Measurements from ENCODE around the gene PLCB1.

Gene PLCB1

GRCh38 chr20:8143474-8143873, 11.4 kb downstream of the PLCB1 start:
- Mint-ChIP-seq H3K9me3 (no peaks in the 10 kb centered on the region), H3K4me1 (no peaks in the 10 kb centered on the region), H3K4me3 (no peak overlapping the region), H3K36me3 (no peaks in the 10 kb centered on the region), H3K27me3 (peaks cover 5% of the 10 kb centered on the region), H3K27ac (no peak overlapping the region)
- ATAC-seq (ENCODE audit: low read depth), result no peak
- DNase-seq (ENCODE audit: low spot score in 2 of 2), result no peak

DNA sequence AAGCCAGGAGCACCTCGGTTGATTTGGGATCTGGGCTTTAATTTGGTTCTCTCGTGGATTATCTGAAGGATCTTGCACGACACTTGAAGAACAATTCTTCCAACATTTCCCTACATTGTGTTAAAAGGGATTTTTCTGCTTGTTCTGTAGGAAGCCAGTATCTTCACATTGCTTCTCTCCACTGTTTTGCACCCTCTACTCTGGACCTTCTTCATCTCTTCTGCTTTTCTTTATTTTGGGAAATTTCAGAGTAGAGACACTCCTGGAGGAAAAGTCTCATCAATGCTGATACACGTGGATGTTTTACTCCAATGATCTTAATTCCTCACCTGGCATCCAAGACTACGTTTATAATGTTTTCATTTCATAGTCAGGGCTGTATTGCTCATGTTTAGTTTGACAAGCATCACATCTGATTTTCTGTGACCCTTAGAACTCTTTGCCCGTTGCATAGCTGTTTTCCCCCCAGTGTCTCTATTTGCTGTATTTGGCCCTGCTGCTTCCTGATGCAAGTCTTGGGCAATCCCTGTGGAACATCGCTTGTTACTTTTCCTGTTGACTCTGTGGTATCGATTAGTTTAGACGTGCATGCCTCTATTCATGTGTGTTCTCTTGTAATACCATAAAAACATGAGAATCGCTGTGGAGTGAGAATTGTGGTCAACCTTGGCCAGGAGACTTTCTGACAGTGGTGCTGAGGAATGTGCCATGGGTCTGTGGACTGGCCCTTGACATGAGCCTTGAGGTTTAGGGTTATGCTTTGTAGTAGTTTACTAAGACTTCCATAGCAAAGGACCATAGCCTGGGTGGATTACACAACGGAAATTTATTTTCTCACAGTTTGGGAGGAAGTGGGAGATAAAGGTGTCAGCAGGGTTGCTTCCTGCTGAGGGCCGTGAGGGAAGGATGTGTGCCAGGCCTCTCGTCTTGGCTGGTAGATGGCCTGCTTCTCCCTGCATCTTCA, 12.5 kb downstream of the PLCB1 start:
- Mint-ChIP-seq H3K9me3 (no peaks in the 10 kb centered on the region), H3K4me3 (no peak overlapping the region), H3K4me1 (no peaks in the 10 kb centered on the region), H3K27ac (no peak overlapping the region), H3K36me3 (no peaks in the 10 kb centered on the region), H3K27me3 (peaks cover 7% of the 10 kb centered on the region)
- no peak for DNase-seq (ENCODE audit: low spot score in 2 of 2)
- ATAC-seq (ENCODE audit: low read depth), result no peak

GRCh38 chr20:8145246-8146168, 13.4 kb downstream of the PLCB1 start:
- Mint-ChIP-seq H3K4me1 (no peaks in the 10 kb centered on the region), H3K9me3 (no peaks in the 10 kb centered on the region), H3K36me3 (no peaks in the 10 kb centered on the region), H3K4me3 (no peak overlapping the region), H3K27me3 (peaks cover 7% of the 10 kb centered on the region), H3K27ac (no peak overlapping the region)
- ATAC-seq (ENCODE audit: low read depth) (no peak), DNase-seq (ENCODE audit: low spot score in 2 of 2) (no peak)

- ATAC-seq (ENCODE audit: low read depth) (no peak), DNase-seq (ENCODE audit: low spot score in 2 of 2) (no peak)
- H3K4me3 Mint-ChIP-seq, result no peak overlapping the region
Measured at GRCh38 chr20:8147476-8147875, 15.4 kb downstream of the PLCB1 start.

DNA sequence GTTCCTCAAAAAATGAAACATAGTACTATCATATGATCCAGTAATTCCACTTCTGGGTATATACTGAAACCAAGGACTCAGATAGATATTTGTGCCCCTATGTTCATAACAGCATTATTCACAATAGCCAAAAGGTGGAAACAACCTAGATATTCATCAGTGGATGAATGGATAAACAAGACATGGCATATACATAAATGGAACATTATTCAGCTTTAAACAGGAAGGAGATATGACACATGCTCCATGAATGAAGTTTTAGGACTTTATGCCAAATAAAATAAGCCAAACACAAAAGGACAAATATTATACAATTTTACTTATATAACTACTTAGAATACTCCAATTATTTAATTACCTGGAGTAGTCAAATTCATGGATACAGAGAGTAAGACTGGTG, 16.4 kb downstream of the PLCB1 start:
- Mint-ChIP-seq H3K4me1 (no peaks in the 10 kb centered on the region), H3K4me3 (no peak overlapping the region), H3K27me3 (peaks cover 6% of the 10 kb centered on the region), H3K36me3 (no peaks in the 10 kb centered on the region), H3K27ac (no peak overlapping the region), H3K9me3 (no peaks in the 10 kb centered on the region)
- ATAC-seq (ENCODE audit: low read depth) (no peak), DNase-seq (ENCODE audit: low spot score in 2 of 2) (no peak)

More at GRCh38 chr20:8147476-8147875, 15.4 kb downstream of the PLCB1 start:
- Mint-ChIP-seq H3K4me1 (no peaks in the 10 kb centered on the region), H3K36me3 (no peaks in the 10 kb centered on the region), H3K27me3 (peaks cover 7% of the 10 kb centered on the region), H3K9me3 (no peaks in the 10 kb centered on the region), H3K27ac (no peak overlapping the region)

DNA sequence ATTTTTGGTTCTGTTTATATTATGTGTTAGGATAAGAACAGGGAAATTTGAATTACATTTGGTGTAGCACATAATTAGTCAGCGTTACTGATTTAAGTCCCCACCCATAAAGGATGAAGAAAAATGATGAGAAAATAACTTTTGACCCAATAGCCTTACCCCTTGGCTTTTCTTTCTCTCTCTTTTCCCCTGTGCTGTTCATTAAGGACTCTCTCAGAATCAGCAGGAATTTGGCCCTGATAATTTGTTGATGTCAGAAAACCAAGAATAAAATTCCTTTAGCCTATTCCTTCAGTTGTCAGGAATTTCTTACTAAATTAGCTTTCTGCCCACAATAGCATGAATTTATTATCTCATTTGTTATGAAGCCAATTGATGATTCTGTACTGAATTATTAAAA, 18.5 kb downstream of the PLCB1 start:
- H3K27me3 Mint-ChIP-seq, result peaks cover 5% of the 10 kb centered on the region
- ATAC-seq (ENCODE audit: low read depth) (no peak), DNase-seq (ENCODE audit: low spot score in 2 of 2) (no peak)
- H3K27ac Mint-ChIP-seq, result no peak overlapping the region
- H3K4me3 Mint-ChIP-seq, result no peak overlapping the region
- no peaks in the 10 kb centered on the region for H3K4me1 Mint-ChIP-seq
- no peaks in the 10 kb centered on the region for H3K36me3 Mint-ChIP-seq
- H3K9me3 Mint-ChIP-seq, result no peaks in the 10 kb centered on the region

- Mint-ChIP-seq H3K27me3 (peaks cover 5% of the 10 kb centered on the region), H3K4me3 (no peak overlapping the region), H3K36me3 (no peaks in the 10 kb centered on the region), H3K27ac (no peak overlapping the region), H3K9me3 (no peaks in the 10 kb centered on the region), H3K4me1 (no peaks in the 10 kb centered on the region)
- DNase-seq (ENCODE audit: low spot score in 2 of 2), result no peak
- no peak for ATAC-seq (ENCODE audit: low read depth)
Measured at GRCh38 chr20:8151372-8151771, 19.3 kb downstream of the PLCB1 start.

GRCh38 chr20:8152183-8152582, 20.1 kb downstream of the PLCB1 start:
- Mint-ChIP-seq H3K4me1 (no peaks in the 10 kb centered on the region), H3K27ac (no peak overlapping the region), H3K27me3 (peaks cover 8% of the 10 kb centered on the region), H3K36me3 (no peaks in the 10 kb centered on the region), H3K9me3 (no peaks in the 10 kb centered on the region), H3K4me3 (no peak overlapping the region)
- no peak for DNase-seq (ENCODE audit: low spot score in 2 of 2)
- no peak for ATAC-seq (ENCODE audit: low read depth)

- Mint-ChIP-seq H3K27me3 (peaks cover 5% of the 10 kb centered on the region), H3K27ac (no peak overlapping the region), H3K36me3 (no peaks in the 10 kb centered on the region), H3K4me1 (no peaks in the 10 kb centered on the region), H3K9me3 (no peaks in the 10 kb centered on the region), H3K4me3 (no peak overlapping the region)
- DNase-seq (ENCODE audit: low spot score in 2 of 2) (no peak), ATAC-seq (ENCODE audit: low read depth) (no peak)
Measured at GRCh38 chr20:8152847-8153246, 20.8 kb downstream of the PLCB1 start.

DNA sequence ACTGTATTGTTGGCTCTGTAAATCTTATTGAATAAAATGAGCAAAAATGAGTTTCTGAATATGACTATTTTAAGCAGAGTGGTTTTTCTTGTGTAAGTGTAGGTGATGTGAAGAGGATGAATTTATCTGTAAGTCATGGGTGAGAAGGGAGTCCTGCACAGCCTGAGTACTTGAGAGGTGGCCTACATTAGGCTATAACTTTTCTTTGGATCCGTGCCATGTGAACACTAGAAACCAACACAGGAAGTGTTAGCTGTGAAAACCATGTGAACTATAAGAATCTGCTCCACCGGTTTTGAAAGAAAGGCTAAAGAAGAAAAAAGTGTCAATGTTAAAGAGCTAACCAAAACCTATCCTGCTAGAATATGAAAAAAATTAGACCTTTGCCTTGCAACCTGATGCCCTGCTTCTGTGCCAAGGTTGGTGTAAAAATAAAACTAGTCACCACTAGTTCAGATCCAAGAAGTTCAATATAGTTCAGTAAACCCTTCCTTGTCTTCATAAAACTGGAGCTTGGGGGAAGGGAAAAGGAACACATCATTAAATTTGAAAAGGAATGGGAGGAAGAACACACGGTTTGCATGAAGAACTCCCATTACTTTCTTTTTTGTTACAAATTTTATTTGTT, 21.3 kb downstream of the PLCB1 start:
- H3K4me1 Mint-ChIP-seq, result no peaks in the 10 kb centered on the region
- H3K27me3 Mint-ChIP-seq, result peaks cover 6% of the 10 kb centered on the region
- no peaks in the 10 kb centered on the region for H3K36me3 Mint-ChIP-seq
- no peaks in the 10 kb centered on the region for H3K9me3 Mint-ChIP-seq
- no peak overlapping the region for H3K4me3 Mint-ChIP-seq
- DNase-seq (ENCODE audit: low spot score in 2 of 2) (no peak), ATAC-seq (ENCODE audit: low read depth) (no peak)
- H3K27ac Mint-ChIP-seq, result no peak overlapping the region

- Mint-ChIP-seq H3K4me3 (no peak overlapping the region), H3K27ac (no peak overlapping the region), H3K9me3 (no peaks in the 10 kb centered on the region), H3K27me3 (peaks cover 5% of the 10 kb centered on the region), H3K36me3 (no peaks in the 10 kb centered on the region), H3K4me1 (no peaks in the 10 kb centered on the region)
- no peak for DNase-seq (ENCODE audit: low spot score in 2 of 2)
- ATAC-seq (ENCODE audit: low read depth), result no peak
Measured at GRCh38 chr20:8154638-8155037, 22.6 kb downstream of the PLCB1 start.

GRCh38 chr20:8155229-8155628, 23.2 kb downstream of the PLCB1 start:
- peaks cover 3% of the 10 kb centered on the region for H3K9me3 Mint-ChIP-seq
- H3K27ac Mint-ChIP-seq, result no peak overlapping the region
- ATAC-seq (ENCODE audit: low read depth), result no peak
- peaks cover 4% of the 10 kb centered on the region for H3K36me3 Mint-ChIP-seq
- DNase-seq (ENCODE audit: low spot score in 2 of 2), result no peak
- no peak overlapping the region for H3K4me3 Mint-ChIP-seq
- peaks cover 8% of the 10 kb centered on the region for H3K27me3 Mint-ChIP-seq
- no peaks in the 10 kb centered on the region for H3K4me1 Mint-ChIP-seq

DNA sequence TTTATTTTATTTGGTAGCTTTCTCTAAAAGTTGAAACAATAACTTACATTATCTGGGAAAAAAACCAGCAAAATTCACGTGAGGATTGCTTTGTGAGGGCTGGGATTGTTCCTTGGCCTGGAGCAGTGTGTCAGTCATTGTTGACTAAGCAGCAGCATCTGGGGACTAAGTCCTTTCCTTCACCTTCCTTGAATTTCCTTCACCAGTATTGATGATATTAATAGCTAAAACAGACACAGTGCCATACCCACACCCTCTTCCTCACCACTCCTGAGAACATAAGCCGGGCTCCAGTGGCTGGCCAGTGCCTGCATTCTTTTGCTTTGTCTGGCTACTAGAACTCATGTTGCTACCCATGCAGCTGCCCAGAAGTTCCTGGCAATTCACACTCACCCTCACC, 23.7 kb downstream of the PLCB1 start:
- Mint-ChIP-seq H3K36me3 (peaks cover 4% of the 10 kb centered on the region), H3K4me1 (no peaks in the 10 kb centered on the region), H3K4me3 (no peak overlapping the region), H3K27ac (no peak overlapping the region), H3K27me3 (peaks cover 8% of the 10 kb centered on the region), H3K9me3 (peaks cover 3% of the 10 kb centered on the region)
- no peak for ATAC-seq (ENCODE audit: low read depth)
- DNase-seq (ENCODE audit: low spot score in 2 of 2), result no peak
